GM18909 (cell line): ENCODE results near the gene SPECC1.
"Not testable (repeated sequence)": the region's sequence is repeated elsewhere in the genome, so short reads cannot be mapped to it uniquely, and the experiment has no call there.

Experiments
- ATAC-seq: cut with Tn5 transposase; IDR thresholded peaks from one replicate; pipeline ENCODE4 v1.9.1; 2021; ENCODE audit warnings: mild to moderate bottlenecking; ENCODE audit not compliant: unreplicated experiment, poor library complexity

Gene SPECC1

GRCh38 chr17:20089756-20090547 is 80.8 kb downstream of the SPECC1 start:
- no peak for ATAC-seq

GRCh38 chr17:20091174-20092029 is 82.2 kb downstream of the SPECC1 start:
- ATAC-seq, result no peak

- ATAC-seq, result no peak
Observed at GRCh38 chr17:20092261-20092867, 83.2 kb downstream of the SPECC1 start.

GRCh38 chr17:20092973-20093626 is 83.9 kb downstream of the SPECC1 start:
- no peak for ATAC-seq

- no peak for ATAC-seq
Observed at GRCh38 chr17:20094777-20095176, 85.6 kb downstream of the SPECC1 start.

GRCh38 chr17:20095336-20096080 is 86.3 kb downstream of the SPECC1 start:
- no peak for ATAC-seq

GRCh38 chr17:20096430-20096829 is 87.3 kb downstream of the SPECC1 start:
- ATAC-seq, result no peak

- ATAC-seq, result no peak
Observed at GRCh38 chr17:20097330-20097729, 88.2 kb downstream of the SPECC1 start.

- no peak for ATAC-seq
Observed at GRCh38 chr17:20098314-20098713, 89.2 kb downstream of the SPECC1 start.

GRCh38 chr17:20100806-20101205 is 91.6 kb downstream of the SPECC1 start:
- ATAC-seq, result not testable (repeated sequence)

- ATAC-seq, result no peak
Observed at GRCh38 chr17:20103454-20104446, 94.6 kb downstream of the SPECC1 start.

- no peak for ATAC-seq
Observed at GRCh38 chr17:20105539-20106280, 96.6 kb downstream of the SPECC1 start.

- ATAC-seq, result not testable (repeated sequence)
Observed at GRCh38 chr17:20106446-20106845, 97.3 kb downstream of the SPECC1 start.

GRCh38 chr17:20109076-20109475 is 99.9 kb downstream of the SPECC1 start:
- no peak for ATAC-seq

GRCh38 chr17:20111538-20111937 is 102.4 kb downstream of the SPECC1 start:
- ATAC-seq, result no peak

GRCh38 chr17:20114466-20114865 is 105.3 kb downstream of the SPECC1 start:
- ATAC-seq, result no peak

- ATAC-seq, result no peak
Observed at GRCh38 chr17:20116683-20117309, 107.6 kb downstream of the SPECC1 start.
